Activated T-cell treated with anti-CD3 and anti-CD28 coated beads for 4 hours (primary cell): Measurements from ENCODE around the gene NUTM2A.
"Not testable (repeated sequence)": the region's sequence is repeated elsewhere in the genome, so short reads cannot be mapped to it uniquely, and the experiment has no call there.

ENCODE experiments used
- DNase-seq: peaks from one replicate; pipeline ENCODE4 v3.0.0-alpha.2; 2020

Gene NUTM2A

GRCh38 chr10:87248818-87249353 is 23.6 kb downstream of the NUTM2A start:
- DNase-seq: not testable (repeated sequence)

- not testable (repeated sequence) for DNase-seq
Observed at GRCh38 chr10:87280749-87281392, 55.6 kb downstream of the NUTM2A start.
